GM19438 (cell line): ENCODE data around the gene EFNA5.

Experiments used
- ATAC-seq: cut with Tn5 transposase; IDR thresholded peaks from one replicate; pipeline ENCODE4 v1.9.1; 2021; ENCODE audit warnings: low read depth; ENCODE audit not compliant: unreplicated experiment

Gene EFNA5

GRCh38 chr5:107607196-107607595, 63.5 kb downstream of the EFNA5 start:
- ATAC-seq, result no peak

DNA sequence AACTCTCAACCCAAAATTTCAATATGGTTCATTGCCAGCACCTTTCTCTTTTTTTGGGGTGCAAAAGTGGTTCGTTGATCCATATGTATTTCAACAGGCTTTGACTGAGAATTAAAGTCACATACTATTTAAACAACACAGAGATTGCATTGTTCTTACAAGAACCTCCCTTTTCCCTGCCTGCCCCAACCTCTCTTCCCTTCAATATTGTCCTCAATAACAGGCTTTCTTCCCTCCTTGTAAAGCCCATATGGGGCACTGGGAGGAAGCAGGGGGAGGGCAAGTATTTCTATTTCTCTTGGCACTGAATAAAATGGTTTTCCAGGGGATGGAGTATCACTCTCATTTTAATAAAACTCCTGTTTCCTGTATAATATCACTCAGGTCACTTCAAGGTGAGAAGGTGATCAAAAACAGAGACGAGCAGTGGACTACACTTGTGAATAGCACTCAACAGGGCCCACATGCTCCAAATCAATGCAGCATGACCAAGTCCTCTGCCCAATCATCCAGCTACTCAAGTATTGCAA, 65.1 kb downstream of the EFNA5 start:
- ATAC-seq, result no peak

DNA sequence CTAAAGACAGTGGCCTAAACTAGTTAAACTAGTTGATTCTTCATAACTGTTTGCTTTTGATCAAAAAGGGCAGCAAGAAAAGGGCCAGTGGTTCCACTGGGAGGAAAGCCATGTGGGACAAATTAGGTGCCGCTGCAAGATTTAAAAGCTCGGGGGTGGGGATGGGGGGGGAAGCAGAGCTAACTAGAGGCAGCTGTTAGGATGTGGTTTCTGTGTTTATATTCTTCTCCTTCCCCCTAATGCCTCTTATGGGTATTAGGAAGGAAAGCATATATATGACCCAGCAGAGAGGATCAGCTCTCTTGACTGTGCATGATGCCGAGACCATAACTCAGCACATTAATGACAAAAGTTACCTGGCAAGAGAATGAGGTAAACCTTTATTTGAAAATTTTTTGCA, 65.7 kb downstream of the EFNA5 start:
- ATAC-seq, result no peak

DNA sequence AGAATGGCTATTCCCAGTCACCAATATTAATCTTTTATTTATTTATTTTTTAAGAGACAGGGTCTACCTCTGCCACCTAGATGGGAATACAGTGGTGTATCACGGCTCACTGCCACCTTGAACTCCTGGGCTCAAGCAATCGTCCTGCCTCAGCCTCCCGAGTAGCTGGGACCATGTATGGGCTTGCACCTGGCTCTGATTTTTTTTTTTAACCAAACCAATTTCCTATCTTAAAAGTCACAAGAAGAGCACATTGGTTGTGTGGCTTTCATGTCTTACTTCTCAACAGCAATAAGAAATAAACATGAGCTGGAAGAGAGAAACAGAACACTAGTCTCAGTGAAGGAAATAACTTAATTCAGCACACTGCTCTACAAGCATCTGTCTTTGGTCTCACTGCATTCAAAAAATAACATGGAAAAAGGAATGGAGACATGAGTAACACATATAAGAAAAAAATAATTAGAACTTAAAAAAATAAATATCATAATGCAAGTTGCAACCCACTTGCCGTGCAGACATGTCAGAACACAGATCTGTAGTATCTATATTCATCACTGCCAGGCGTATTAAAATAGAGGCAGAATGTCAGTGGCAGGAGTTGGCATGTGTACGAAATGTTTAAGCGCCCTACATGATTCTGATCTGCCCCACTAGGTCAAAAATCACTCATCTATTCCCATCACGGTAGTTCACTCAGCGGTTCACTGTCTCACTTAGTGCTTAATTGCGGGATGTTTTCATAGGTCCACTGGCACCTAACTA, 66.4 kb downstream of the EFNA5 start:
- no peak for ATAC-seq

- ATAC-seq, result no peak
These were observed 67.4 kb downstream of the EFNA5 start for GRCh38 chr5:107603349-107603748.

- no peak for ATAC-seq
These were observed 67.8 kb downstream of the EFNA5 start for GRCh38 chr5:107602896-107603295.

DNA sequence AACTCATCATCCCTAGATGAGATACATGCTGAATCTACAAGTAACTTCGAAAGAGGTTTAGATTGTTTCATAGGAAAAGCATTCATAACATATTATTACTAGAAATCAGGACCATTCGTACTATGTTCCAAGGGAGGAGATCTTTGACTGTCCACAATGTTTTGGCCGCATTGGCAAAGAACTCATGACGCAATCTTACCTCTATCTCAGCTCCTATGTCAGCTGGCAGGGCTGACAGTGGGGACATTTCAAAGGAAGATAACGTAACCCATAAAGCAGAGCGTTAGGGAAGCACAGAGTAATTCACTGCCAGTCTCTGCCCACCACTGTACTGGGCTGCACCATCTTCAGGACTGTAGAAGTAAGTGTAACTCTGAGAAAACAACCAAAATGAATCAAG, 69.7 kb downstream of the EFNA5 start:
- ATAC-seq, result no peak

- no peak for ATAC-seq
These were observed 71.8 kb downstream of the EFNA5 start for GRCh38 chr5:107598958-107599357.

GRCh38 chr5:107597803-107598202, 72.9 kb downstream of the EFNA5 start:
- no peak for ATAC-seq

- ATAC-seq, result no peak
These were observed 73.5 kb downstream of the EFNA5 start for GRCh38 chr5:107597247-107597646.

GRCh38 chr5:107594253-107595045, 76.3 kb downstream of the EFNA5 start:
- ATAC-seq, result no peak

- no peak for ATAC-seq
These were observed 77.7 kb downstream of the EFNA5 start for GRCh38 chr5:107593009-107593408.

- no peak for ATAC-seq
These were observed 78.2 kb downstream of the EFNA5 start for GRCh38 chr5:107592515-107592914.

- ATAC-seq, result no peak
These were observed 80.1 kb downstream of the EFNA5 start for GRCh38 chr5:107590686-107591085.

DNA sequence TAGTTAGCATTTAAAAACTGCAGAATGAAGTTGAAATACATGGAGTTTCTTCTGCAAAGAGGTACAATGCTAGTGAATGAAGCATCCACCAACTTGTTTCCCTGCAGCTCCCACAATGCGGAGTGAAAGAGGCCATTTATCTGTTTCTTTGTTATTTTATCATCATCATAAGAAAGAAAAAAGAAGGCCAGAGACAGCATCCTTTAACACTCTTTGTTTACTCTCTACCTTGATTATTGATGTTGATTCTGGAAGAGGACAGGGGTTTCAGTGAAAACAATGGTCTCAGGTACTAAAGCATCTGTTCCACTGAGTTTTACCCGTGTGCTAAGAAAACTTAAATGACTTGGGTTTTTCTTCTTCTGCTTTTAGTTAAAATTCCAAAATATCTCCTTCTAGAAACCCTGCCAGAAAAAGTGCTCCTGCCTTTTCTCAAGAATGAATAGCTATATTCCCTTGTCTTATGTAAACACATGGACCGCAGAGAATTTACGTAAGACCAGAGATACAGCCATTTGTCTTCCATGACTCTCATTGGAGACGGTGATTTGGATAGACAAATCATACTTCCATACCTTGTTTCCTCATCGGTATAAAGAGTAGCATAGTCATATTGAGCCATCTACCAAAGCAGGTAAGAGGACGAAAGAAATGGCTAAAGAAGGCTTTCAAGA, 81.1 kb downstream of the EFNA5 start:
- ATAC-seq, result no peak

- ATAC-seq, result no peak
These were observed 88.1 kb downstream of the EFNA5 start for GRCh38 chr5:107582625-107583024.

DNA sequence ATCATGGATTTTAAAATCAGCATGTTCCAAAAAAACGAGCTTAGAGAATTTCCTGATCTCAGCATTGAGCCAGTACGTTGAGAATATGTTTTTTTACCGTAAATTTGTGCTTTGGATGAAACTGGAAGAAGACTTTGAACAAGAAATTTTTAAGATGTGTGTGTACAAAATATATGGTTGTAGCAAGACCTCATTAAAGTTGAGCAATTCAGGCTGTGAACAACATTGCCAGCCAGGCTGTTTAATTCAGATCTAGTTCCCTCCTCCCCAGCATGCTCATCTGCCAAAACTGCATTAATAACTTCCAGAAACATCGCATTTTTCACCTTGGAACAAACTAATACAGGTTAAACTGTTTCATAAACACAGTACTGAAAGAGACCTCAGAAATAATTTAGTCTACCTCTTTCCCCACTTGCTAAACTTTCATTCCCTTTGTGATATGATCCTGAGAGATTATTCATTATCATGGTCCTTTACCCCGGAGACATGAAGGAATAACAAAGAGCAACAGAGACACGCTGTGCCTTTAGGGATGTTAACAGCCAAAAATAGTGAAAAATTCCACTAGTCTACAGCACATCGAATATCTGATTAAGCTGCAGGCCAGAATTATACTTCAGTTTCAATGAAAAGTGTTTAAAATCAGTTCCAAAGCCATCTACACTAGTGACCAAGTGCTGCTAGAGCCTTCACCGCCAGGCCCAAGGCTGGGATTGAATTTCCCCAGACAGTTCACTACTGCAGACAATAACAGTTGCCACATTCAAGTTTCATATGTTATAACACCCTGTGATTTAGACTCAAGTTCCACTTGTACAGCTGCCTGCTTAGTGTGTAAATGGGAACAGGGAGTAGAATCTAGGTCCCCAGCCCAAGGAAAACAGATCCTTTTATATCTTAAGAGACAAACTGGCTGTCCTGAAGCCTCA, 89.6 kb downstream of the EFNA5 start:
- no peak for ATAC-seq

- ATAC-seq, result no peak
These were observed 92.6 kb downstream of the EFNA5 start for GRCh38 chr5:107578051-107578635.

DNA sequence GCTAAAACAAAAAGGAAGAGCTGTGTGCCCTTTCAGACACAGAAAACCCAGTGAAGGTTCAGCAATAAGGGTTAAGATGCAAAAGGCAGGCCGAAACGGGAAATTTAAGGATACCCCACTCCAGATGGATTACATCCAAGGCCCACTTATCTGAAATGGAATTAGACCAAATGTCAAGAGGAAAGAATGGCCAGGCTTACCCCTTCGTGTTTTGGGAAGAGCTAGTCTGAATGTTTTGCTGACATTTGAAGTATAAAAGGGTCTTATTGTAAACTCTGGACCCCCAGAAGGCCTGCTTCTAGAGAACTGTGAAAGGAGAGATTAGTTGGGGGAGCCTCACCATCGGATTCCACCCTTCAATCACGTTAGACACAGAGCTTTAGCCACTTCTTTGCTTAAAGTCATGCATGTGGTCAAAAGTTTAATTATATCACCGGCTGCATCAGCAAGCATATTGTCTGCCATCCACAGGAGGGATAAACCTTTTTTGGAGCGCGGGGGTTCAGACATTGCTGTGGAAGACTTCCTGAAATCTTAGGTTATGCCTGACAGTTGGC, 93.3 kb downstream of the EFNA5 start:
- no peak for ATAC-seq
